ENCODE results near the gene TMEM59L.
A peak's percentile ranks its signal among the peaks of the same experiment; 100 is the strongest.

TMEM59L gene

GRCh38 chr19:18608805-18609716 lies 3.6 kb upstream of the TMEM59L start:
- no peak for DNase-seq (ENCODE audit: low read depth in 2 of 2)

GRCh38 chr19:18609717-18610051 lies 3.0 kb upstream of the TMEM59L start:
- no peak for DNase-seq (ENCODE audit: low read depth in 2 of 2)

GRCh38 chr19:18610245-18610555 lies 2.5 kb upstream of the TMEM59L start:
- DNase-seq (ENCODE audit: low read depth in 2 of 2) = no peak

GRCh38 chr19:18610556-18611326 lies 1.9 kb upstream of the TMEM59L start:
- DNase-seq (ENCODE audit: low read depth in 2 of 2) = no peak

- DNase-seq (ENCODE audit: low read depth in 2 of 2) = no peak
Observed at GRCh38 chr19:18611327-18612050, 1.2 kb upstream of the TMEM59L start.

GRCh38 chr19:18612051-18612771 lies 459 bp upstream of the TMEM59L start:
- DNase-seq (ENCODE audit: low read depth in 2 of 2) = no peak

- DNase-seq (ENCODE audit: low read depth in 2 of 2) = no peak
Observed at GRCh38 chr19:18613589-18614234, 1.0 kb downstream of the TMEM59L start.

- DNase-seq (ENCODE audit: low read depth in 2 of 2) = no peak
Observed at GRCh38 chr19:18616023-18616422, 3.4 kb downstream of the TMEM59L start.

GRCh38 chr19:18617562-18617961 lies 4.9 kb downstream of the TMEM59L start:
- no peak for DNase-seq (ENCODE audit: low read depth in 2 of 2)

- no peak for DNase-seq (ENCODE audit: low read depth in 2 of 2)
Observed at GRCh38 chr19:18618236-18618635, 5.6 kb downstream of the TMEM59L start.

GRCh38 chr19:18620311-18620710 lies 7.6 kb downstream of the TMEM59L start:
- no peak for DNase-seq (ENCODE audit: low read depth in 2 of 2)

GRCh38 chr19:18620902-18621301 lies 8.2 kb downstream of the TMEM59L start:
- DNase-seq (ENCODE audit: low read depth in 2 of 2) = no peak

GRCh38 chr19:18626906-18627305 lies 14.2 kb downstream of the TMEM59L start:
- no peak for DNase-seq (ENCODE audit: low read depth in 2 of 2)

GRCh38 chr19:18629166-18630088 lies 16.8 kb downstream of the TMEM59L start:
- no peak for DNase-seq (ENCODE audit: low read depth in 2 of 2)

GRCh38 chr19:18633321-18633720 lies 20.7 kb downstream of the TMEM59L start:
- DNase-seq (ENCODE audit: low read depth in 2 of 2) = no peak

- DNase-seq (ENCODE audit: low read depth in 2 of 2) = no peak
Observed at GRCh38 chr19:18634612-18635297, 22.1 kb downstream of the TMEM59L start.

- DNase-seq (ENCODE audit: low read depth in 2 of 2) = no peak
Observed at GRCh38 chr19:18635831-18636182, 23.1 kb downstream of the TMEM59L start.

- peak; percentile 98 to 100 for DNase-seq (ENCODE audit: low read depth in 2 of 2)
Observed at GRCh38 chr19:18636183-18636968, 23.7 kb downstream of the TMEM59L start.

Measured in stimulated activated CD4-positive, alpha-beta T cell treated with anti-CD3 and anti-CD28 coated beads, Interleukin-4, amount 100 ng/mL, for 48 hours (primary cell).